NCI-H146 (cell line): Measurements from ENCODE around the gene CNOT3.
A peak's percentile ranks its signal among the peaks of the same experiment; 100 is the strongest.
"Not testable (repeated sequence)": the region's sequence is repeated elsewhere in the genome, so short reads cannot be mapped to it uniquely, and the experiment has no call there.

Experiments used
- DNase-seq: peaks from one replicate; lab custom pipeline; 2025; lab: John Stamatoyannopoulos, UW

The CNOT3 gene

DNA sequence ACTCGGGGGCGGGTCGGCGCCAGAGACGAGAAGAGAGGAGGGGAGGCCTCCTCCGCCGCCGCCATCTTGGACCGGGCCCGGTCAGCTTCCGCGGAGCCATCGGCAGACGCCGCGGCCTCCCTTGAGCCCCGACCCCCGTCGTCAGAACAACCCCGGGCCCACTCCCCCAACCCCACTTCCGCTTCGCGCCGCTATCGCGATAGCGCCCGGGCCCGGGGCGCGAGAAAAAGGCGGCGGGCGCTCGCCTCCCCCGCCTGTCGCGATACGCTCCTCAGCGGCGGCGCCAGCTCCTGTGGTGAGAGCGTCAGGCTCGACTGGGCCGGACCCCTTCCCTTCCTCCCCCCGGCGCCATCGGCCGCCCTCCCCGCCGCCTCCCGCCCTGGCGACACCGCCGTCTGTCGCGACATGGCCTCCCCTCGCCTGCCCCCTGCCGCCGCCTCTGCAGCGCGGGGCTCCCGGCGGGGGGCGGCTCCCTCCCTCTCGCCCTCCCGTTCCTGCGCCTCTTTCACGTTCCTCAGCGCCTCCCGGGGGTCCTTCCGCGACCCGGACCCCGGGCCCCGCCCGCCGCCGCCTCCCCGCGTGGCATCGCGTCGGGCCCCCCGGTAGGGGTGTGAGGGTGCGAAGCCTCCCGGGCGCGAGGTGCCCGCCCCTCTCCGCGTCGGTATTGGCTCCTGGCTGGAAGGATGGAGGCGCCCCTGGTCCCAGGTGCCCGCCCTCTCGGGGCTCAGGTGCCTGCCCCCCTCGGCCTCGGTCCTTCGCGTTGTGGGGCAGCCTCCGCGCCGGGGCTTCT is at the start of gene CNOT3:
TSS of gene CNOT3 (plus strand) at position 64 of the 790 bp plus-strand sequence. CDS start 5,217 bp downstream, outside the sequence.
- peak; percentile 43 for DNase-seq

DNA sequence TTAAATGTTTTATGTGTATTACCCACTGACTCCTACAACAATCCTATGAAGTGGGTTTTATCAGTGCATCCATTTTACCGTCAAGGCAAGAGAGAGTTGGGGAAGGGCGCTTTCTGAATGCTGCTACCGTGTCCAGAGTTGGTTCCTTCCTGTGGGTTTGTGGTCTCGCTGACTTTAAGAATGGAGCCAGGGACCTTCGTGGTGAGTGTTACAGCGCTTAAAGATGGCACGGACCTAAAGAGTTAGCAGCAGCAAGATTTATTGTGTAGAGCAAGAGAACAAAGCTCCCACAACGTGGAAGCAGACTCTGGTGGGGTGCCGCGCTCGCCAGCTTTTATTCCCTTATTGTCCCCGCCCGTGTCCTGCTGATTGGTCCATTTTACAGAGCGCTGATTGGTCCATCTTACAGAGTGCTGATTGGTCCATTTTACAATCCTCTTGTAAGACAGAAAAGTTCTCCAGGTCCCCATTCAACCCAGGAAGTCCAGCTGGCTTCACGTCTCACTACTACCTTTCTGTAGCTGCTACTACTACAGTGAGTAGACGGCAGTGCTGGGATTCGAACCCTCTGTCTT is 43.0 kb upstream of the CNOT3 start:
- DNase-seq: no peak

DNA sequence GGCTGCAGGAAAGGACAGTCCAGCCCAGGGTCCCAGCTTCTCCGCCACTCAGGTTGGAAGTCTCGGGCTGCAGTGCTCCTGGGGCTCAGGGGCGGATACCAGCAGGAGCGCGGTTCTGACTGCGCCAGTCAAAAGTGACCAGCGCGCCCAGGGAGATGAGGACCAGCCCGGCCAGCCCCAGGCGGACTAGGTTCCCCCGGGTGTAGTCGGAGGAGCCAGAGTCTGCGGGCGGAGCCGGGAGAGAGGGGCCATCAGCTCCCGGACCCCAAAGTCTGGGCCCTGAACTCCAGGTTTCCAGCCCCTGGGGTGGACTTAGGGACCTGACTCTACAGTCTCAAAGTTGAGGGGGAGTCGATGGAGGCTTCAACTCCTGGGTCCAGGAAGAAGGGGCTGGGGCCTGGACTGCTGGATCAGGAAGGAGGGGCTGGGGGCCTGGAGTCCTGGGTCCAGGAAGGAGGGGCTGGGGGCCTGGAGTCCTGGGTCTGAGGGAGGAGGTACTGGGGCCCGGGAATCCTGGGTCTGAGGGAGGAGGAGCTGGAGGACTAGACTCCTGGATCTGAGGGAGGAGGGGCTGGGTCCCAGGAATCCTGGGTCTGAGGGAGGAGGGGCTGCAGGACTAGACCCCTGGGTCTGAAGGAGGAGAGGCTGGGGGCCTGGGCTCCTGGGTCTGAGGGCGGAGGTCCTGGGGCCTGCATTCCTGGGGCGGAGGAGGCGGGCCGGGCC is 42.3 kb upstream of the CNOT3 start:
- no peak for DNase-seq

DNA sequence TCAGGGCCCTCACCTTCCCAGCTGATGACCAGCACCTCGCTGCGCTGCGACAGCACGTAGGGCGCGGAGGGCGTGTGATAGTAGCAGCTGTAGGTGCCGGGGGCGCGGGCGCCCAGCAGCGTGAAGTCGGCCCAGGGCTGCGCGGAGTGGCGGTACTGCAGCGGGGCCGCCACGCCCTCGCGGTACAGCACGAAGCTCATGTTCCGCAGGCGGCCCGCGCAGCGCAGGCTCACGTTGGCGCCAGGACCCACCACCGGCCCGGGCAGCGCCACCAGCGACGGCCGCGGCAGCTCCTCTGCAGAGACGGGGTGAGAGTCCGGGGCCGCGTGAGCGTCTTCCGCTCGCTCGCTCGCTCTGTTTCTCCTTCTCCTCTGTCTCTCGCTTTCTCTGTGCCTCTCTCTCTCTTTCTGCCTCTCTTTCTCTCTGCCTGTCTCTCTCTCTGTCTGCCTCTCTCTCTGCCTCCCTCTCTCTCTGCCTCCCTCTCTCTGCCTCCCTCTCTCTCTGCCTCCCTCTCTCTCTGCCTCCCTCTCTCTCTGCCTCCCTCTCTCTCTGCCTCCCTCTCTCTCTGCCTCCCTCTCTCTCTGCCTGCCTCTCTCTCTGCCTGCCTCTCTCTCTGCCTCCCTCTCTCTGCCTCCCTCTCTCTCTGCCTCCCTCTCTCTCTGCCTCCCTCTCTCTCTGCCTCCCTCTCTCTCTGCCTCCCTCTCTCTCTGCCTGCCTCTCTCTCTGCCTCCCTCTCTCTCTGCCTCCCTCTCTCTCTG is 41.5 kb upstream of the CNOT3 start:
- DNase-seq: peak; percentile 51

GRCh38 chr19:54096617-54097106 is 40.9 kb upstream of the CNOT3 start:
- DNase-seq: peak; percentile 18

GRCh38 chr19:54099190-54099902 is 38.2 kb upstream of the CNOT3 start:
- no peak for DNase-seq

GRCh38 chr19:54099903-54100255 is 37.7 kb upstream of the CNOT3 start:
- DNase-seq: not testable (repeated sequence)

DNA sequence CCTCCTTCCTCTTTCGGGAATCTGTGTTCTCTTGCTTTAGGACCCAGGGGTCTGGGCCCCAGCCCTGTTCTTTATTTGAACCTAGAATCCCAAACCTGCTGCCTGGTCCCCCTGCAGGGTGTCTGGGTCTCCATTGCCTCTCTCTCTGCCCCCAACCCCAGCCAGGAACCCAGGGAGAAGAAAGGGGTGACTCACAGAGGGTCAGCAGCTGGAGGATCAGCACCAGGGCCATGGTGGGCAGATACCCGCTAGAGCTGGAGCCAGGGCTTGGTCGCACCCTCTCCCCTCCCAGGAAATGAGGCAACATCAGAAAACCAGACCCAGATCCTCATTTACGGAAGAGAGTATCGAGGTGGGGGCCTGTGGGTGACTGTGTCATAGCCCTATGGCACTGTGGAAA is 37.0 kb upstream of the CNOT3 start, which contains the start of gene OSCAR:
TSS of gene OSCAR (minus strand) at position 243 of the 400 bp plus-strand sequence. CDS start at position 232, 11 bp downstream.
- DNase-seq: no peak

GRCh38 chr19:54102421-54103169 is 35.0 kb upstream of the CNOT3 start, which contains the start of gene NDUFA3:
NDUFA3 (plus strand) TSS chr19:54102855; CDS start chr19:54102879, 24 bp downstream.
- DNase-seq: peak; percentile 99

GRCh38 chr19:54104998-54105715 is 32.4 kb upstream of the CNOT3 start:
- no peak for DNase-seq

DNA sequence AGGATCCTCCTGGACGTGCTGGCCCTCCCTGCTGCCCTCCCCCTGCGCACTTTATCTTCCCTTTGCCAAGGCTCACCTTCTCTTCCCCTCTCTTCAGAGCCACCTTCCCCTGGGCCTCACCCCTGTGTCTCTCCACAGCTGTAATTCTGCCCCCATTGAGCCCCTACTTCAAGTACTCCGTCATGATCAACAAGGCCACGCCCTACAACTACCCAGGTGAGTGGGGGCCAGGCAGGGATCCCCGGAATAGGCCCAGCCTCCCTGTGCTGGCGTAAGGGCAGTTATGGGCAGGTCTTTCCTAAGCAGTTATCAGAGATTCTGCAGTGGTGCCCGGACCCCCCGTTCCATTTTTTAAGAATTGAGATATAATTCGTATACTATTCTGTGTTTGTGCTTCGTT is 31.8 kb upstream of the CNOT3 start:
- no peak for DNase-seq

GRCh38 chr19:54106716-54107115 is 30.8 kb upstream of the CNOT3 start:
- no peak for DNase-seq

DNA sequence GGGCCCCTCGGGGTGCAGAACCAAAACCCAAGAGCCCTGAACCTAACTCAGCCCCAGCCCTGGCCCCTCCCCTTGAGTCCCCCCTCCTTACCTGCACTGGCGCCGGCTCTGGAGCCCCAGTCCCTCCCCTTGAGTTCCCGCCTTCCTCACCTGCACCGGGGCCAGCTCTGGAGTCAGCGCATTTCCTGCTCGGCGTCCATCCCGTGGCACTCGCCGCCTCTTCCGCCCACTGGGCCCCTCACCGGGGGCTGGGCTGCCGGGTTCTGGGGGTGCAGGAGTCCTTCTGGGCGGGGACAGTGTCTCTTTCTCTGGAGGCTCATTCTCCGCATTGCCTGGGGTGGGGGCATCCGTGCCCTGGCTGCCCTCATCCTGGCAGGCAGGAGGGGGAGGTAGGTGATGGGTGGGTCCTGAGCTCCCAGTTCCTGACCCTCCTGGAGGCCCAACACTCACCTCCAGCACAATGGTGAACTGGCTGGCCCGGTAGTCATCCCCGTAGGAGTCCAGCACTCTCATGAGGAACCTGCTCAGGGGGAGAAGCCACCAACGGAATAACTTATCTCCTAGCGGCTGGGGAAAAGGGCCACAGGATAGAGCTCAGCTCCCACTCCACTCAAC is 29.6 kb upstream of the CNOT3 start:
- no peak for DNase-seq

- no peak for DNase-seq
Measured at GRCh38 chr19:54108496-54108895, 29.1 kb upstream of the CNOT3 start.

DNA sequence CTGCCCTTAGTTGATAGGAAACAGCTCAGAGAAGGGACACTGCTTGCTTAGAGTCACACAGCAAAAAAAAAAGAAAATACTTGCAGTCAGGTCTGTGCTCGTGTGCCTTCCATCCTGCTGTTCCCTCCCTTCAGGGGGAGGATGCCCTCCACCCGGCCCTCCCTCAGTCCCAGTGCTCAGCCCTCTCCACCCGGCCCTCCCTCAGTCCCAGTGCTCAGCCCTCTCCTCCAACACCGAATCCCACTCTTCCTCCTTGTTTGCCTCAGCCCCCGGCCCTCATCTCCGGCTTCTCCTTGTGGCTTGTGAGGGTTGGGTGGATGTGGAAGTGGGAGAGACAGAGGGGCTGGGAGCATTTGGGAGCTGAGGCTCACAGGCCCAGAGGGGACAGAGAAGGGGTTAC is 27.9 kb upstream of the CNOT3 start:
- DNase-seq: no peak

- no peak for DNase-seq
Measured at GRCh38 chr19:54114340-54115108, 23.0 kb upstream of the CNOT3 start.

DNA sequence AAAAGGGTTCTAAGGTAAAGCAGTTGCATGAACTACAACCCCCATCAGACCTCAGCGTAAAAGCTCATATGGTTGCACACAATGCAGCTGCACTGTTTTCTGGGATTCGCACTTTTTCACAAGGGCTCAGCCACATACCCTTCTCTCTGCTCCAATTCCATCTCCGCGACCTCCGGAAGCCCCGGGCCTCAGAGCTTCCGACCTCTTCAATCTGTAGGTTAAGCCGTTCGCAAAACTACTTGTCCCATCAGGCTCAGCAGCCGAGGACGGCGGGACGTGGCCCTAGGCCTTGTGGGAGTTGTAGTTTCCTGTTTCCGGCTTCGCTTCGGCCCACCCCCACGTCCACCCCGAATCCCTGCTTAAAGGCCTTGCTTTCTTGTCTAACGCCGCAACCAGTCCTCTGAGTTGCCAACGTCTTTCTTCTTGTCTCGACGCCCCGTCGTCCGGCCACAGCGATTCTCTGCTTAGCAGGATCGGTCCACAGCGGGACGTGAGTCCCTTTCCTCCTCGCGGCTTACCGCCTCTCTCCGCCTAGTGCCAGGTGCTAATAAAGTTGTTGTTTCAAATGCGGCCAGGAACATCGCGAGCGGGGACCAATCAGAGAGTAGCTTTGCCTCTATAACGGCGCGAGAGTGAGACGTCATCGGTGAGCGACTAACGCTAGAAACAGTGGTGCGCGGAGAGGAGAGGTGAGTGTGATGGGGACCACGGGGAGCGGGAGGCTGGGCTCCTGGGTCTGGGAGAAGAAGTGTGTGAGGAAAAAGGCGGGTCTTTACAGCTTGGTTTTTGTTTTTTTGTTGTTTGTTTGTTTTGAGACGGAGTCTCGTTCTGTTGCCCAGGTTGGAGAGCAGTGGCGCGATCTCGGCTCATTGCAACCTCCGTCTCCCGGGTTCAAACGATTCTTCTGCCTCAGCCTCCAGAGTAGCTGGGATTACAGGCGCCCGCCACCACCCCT is 22.2 kb upstream of the CNOT3 start, which contains the start of the genes PRPF31 and TFPT:
TSS of gene PRPF31 (plus strand) at position 646 of the 955 bp plus-strand sequence. CDS start 2,525 bp downstream, outside the sequence.
TSS of gene TFPT (minus strand) at position 549 of the 955 bp plus-strand sequence. CDS start at position 161, 388 bp downstream.
- DNase-seq: peak; percentile 97
